Glomerular endothelial cell (primary cell): ENCODE measurements around the gene ARID1B. TPM values are rescaled to one million over a fixed set of nuclear protein-coding genes. Genes with fewer than 3 reads are reported as not detected.

Experiments used
- DNase-seq: peaks from one replicate; pipeline ENCODE4 v3.0.0-alpha.2; 2011; ENCODE audit warnings: low read depth, low spot score; ENCODE audit errors: extremely low read depth
- total RNA-seq: library from RNA; depleted of rRNA; stranded (reverse); fragments of >200 nt; gene quantifications from 2 replicates; pipeline ENCODE4 v1.2.3, GENCODE V29; 2015

The ARID1B gene
- total RNA-seq, 1 donor from 2014 or later: 72.3 TPM

DNA sequence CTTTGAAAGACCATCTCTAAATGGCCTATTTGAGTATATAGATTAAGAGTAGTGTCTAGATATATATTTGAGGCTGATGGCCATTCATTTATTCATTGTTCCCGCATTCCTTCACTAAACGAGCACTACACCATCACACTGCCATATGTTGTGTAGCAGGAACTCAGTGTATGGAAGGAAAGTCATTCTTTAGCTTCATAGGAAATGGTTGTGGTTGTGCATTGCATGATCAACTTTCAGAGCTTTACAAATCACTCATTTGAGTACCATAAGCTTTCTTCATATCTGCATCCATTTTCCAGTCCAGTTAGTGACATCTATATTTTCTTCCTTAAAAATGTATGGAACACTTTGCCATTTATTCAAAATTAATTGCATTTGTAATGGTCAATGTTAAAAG is 97.9 kb downstream of the ARID1B start:
- no peak for DNase-seq

DNA sequence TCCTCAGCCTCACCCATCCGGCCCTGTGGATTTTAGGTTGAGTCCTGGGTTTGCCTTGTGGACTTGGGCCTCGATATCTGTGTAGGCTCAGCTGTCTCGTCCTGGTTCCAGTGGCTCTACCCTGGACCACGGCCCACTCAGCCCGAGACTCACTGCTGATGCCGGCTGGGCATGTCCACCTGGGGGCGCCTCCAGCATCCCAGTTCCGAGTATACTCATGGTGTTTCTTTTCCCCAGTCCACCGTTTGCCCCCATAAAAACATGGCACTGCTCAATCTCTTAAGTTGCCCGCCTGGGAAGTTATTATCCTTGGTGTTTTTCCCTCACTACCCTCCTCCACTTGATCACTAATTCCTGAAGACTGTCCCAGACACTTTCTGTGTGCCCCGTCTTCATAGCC is 99.1 kb downstream of the ARID1B start:
- DNase-seq: no peak

DNA sequence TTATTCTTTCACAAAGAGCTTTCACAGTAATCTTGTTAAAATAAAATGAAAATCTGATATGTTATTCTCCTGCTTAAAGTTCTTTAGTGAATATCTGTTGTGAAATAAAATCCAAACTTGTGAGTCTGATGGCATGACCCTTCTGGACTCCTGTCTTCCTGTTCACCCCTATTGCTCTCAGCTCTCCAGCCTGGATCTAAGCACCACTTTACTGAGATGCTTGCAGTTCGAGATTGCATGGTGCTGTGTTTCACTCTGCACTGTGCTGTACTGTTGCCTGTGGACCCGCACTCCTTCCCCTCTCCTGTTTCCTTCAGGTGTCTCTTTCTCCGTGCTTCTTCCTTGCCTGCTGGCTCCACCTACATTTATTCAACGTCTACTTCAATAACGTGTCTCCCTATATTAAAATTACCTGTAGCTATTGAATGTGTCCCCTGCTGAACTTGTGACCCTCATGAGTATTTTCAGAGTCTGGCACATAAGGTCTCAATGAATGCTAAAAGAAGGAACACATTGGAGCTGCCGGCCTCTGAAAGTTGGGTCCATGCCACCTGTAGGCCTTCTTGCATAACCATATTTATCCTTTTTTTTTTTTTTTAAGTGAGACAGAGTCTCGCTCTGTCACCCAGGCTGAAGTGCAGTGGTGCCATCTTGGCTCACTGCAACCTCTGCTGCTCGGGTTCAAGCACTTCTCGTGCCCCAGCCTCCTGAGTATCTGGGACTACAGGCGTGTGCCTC is 100.1 kb downstream of the ARID1B start:
- DNase-seq: no peak

DNA sequence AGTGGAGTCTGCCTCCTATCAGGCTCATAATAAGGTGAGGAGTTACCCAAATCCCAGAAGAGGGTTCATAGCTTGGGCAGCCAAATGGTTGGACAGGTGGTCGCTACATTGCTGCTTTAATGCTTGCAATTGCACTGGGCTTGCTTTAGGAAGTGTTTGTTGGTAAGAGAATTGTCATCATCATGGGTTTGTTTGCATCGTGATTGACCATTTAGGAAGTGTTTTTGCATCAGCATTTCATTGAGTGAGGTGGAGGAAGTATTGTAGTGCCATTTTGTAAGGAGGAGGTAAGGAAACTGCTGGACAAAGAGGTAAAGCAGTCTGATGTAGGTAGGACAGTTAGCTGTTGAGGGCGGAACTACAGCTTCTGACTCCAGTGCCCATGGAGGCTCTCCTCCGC is 101.5 kb downstream of the ARID1B start:
- DNase-seq: no peak

DNA sequence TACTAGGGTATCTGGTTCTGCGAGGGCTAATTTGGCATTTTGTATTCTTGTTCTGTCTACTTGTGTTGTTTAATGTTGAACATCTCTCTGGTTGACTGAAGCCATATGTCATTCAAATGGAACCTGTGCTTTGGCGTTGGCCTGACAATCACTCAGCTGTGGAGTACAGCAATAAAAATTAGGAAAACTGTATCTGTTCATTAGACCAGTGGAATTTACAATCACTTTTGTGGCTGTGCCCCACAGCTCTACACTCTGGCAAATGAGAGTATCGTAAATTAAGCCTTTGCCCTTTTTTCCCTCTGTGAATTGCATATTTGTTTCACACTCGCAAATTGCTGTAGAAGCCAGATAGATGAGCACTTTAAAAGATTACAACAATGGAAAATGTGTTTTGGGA is 102.0 kb downstream of the ARID1B start:
- no peak for DNase-seq

DNA sequence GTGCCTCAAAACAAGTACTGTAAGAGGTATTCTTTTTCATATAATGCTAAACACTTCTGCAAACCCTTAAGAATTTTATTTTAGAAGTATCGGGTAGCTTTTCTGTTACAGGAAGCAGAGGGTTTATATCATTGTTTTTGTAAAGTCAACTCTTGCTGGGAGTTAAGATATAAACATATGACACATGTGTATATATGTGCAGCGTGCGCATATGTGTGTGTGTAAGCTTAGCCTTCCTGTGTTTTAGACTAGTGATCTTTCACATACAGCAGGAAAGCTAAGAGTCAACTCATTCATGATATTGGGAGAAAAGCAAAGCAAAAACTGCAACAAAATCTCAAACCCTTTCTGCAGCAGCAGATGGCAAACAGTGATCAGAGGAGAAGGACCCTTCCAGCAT is 102.4 kb downstream of the ARID1B start:
- DNase-seq: no peak

DNA sequence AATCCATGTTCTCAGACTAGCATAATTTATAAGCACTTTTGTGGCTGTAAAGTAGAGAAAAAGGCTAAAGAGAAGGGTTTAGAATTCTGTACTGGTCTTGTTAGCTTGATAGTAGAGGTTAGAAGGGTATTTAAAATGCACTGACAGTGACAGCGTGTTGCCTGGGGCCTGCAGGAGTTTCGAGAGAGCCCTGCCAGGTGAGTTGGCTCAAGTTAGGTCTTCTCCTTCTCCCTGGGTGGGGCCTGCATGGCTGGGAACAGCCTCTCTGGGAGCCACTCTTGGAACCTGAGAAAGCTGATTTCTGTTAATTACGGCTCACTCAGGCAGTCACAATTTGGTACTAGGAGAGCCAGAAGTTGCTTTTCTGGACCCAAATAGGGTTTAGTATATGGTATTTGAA is 103.7 kb downstream of the ARID1B start:
- DNase-seq: no peak

DNA sequence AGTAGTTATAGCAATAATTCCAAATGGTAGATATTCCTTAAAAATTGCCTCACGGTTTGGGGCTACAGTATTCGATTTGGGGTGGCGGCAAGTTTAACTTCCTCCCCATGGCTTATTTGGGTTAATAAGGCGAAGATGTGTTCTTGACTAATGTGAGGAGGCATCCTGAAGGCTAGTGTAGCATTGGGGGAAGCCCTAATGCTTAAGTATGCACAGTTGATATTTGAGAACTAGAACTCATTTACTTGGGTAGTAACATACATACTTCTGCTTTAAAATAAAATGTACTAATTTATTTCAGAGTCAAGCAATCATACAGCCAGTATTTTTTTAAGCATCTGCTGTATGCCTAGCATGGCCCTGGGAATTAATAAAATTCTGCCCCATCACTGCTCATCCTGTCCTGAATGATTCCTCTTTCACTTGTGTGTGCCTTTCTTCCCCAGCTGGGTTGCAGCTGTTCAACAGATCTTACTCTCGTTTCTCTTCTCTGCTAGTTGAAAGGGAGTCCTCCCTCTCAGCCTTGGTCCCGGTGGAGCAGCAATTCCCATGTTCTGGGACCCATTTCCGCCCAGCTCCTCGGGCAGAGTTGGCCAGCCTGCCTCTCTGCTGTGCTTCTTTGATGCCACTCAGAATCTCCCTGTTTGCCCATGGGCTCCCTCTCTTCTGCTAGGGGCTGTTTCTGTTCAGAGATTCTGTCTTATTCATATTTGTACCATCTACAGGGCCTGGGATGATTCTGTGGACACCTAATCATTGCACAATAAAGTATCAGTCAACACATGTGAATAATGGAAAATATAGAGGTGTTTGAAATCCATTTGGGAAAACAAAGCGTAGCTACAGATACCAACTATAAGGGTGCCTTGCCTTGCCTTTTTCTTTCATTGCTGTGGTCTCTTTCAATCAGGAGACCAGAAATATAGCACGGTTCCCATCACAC is 104.8 kb downstream of the ARID1B start:
- DNase-seq: no peak

DNA sequence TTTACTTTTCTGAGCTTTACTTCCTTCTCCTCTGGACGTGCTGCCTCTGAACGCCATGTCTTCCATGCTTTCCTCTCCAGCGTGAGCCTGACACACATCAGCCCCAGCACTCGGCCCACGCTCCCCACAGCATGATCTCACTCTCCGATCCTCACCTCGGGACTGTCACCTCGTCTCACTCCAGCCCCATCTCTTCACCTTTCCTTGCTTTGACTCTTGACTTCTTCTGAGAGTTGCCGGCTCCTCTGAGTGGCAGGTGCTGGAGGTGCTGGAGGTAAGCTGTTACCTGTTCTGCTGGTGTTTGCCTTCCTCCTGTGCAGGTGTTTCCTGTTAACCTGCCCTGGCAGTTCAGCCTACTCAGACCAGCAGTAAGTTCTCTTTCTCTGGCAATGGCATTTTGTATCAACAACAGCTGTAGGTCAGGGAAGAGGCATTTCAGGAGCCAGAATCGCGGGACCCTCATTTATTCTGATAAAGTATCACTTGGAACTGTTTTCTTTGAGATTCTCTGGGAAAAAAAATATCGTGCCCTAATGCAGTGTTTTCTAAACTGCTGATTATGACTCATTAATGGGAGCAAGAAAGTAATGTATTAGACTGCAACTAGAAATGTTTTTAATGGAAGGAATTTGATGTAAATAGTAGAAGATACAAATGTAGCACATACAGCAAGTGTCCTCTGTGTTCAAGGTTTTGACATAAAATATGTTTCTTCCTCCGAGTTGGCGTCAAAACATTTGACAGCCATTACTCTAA is 106.5 kb downstream of the ARID1B start:
- DNase-seq: no peak

DNA sequence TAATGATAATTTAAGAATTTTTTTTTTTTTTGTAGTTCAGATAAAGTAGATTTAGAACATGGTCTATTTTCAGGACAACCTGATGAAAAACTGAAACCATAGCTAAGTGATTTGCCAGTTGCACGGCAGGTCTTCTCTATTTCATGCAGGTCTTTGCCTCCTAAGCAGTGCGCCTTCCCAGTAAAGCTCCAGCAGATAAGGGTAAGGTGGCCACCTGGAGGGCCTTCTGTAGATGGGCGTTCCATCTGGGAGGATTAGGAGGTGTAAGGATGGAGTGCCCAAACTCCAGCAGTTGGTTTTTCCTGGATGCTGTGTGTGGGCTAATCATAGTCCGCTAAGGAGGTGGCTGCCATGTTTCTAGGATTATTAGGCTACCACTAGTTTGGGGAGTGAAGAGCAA is 107.1 kb downstream of the ARID1B start:
- DNase-seq: no peak

DNA sequence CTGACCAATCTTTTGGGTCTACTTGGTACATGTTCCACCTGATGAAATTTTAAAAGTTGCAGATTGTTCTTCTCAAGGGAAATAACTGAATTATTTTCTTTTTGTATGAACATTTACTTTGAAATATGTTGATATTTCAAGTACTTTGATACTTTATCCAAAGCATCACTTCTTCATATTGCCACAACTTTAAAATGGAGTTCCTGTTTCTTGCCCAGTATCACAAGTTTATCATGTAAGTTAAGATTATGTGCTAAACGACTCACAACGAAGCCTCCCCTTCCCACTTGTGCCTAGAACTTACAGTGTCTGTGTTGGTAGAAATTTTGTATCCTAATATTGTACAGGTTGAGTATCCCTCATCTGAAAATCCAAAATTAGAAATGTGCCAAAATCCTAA is 108.4 kb downstream of the ARID1B start:
- no peak for DNase-seq

DNA sequence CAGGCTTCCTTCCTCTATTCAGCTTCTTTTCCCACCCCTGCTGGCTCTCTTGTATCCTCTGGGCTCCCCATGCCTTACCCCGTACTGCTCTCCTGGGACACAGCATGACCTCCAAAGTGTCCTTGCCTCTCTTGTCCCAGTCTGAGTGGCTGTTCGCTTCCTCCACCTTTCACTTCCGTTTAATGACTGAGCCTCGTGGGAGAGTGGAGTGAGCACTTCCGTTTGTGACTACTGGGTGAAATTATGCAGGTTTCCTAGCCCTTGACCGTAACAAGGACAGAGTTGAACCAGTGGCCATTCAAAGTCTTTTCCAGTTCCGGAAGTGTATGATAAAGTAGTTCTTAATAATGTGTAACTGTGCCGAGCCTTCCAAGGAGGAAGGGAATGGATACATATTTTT is 109.2 kb downstream of the ARID1B start:
- peak; percentile 44 for DNase-seq

DNA sequence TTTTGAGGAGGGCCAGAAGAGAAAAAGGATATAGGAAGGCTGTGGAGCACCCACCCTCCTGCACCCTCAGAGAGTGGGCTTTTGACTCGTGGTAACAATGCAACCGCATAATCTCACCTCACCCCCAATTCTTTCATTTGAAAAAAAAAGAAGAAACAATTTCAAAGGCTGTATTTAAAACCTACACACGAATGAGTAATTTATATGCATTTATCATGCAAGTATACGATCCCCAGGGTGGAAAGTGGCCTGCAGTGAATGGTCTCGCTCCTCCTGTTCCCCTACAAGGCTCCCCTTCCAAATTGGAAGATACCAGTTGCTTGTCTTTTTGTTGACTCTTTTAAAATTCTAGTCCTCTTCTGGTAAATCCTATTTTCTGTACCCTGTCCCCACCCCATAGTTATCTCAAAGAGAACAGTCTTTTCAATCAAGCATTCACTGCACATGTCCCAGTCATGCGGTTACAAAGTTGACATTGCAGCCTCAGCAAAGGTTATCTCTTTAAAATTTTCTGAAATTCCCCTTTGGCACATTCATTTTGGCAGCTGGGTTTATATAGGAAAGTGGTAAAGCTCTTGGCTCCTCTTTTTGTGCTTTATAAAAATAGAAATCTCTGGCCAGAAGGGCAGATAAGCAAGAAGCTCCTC is 110.6 kb downstream of the ARID1B start:
- DNase-seq: no peak

DNA sequence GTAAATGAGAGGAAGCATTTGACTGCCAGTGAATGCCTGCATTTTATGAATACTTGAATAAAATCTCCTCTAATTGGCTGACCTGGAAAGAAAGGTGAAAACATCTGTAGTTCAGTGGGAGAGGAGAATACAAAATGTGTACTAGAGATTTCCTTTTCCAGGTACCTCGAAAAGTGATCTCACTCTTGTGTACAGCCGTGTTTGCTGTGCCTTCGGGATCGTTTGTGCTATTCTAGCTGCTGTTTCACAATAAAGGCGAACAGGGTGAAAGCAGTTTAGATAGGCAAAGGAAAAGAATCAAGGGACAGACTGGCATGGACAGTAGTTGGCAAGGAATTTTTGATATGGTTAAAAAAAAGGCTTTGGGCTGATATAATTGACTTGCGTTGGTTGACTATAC is 112.3 kb downstream of the ARID1B start:
- no peak for DNase-seq

DNA sequence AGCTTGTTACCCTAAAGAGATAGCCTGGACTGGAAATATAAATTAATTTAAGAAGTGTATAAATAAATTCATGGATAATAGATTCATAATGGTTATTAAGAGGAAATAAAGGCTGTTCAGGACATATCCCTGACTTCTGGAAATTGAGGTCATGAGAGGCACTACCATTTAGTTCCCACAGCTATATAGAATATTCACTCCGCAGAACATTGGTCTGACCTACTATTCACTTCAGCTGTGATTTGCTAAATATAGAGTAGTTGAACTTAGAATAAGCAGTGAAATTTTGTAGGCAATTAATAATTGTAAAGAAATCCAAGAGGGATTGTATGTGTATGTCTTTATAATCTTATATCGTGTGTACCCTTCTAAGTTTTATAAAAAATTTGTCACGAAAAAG is 112.8 kb downstream of the ARID1B start:
- no peak for DNase-seq

DNA sequence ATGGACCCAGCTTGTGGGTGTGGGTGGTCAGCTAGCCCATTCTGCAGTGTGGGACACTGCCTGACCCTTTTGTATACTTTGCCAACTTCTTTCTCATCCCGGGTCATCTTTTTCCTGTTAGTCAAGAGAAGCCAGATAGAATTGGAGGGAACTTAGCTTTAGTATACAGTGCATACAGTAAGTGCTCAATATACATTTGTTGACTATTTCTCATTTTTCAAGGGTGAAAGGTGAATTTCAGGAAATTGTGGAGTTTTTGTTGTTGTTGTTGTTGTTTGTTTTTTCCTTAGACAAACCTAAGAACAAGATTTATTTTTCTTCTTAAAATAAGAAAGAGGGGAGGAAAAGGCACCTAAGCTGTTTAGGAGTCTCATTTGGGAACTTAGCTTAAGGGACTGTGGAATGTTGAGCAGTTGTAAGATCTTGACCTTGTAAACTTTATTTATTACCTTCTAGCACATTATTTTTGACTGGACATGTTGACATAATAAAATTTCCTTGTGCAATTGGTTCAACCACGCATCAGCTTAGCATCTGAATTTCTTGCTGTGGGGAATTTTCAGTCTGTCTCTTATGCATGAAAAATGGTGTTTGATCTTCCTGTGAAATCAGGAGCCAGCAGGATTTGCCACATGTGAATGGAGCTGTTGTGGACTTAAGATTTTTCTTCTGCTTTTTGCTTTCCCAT is 113.6 kb downstream of the ARID1B start:
- no peak for DNase-seq

DNA sequence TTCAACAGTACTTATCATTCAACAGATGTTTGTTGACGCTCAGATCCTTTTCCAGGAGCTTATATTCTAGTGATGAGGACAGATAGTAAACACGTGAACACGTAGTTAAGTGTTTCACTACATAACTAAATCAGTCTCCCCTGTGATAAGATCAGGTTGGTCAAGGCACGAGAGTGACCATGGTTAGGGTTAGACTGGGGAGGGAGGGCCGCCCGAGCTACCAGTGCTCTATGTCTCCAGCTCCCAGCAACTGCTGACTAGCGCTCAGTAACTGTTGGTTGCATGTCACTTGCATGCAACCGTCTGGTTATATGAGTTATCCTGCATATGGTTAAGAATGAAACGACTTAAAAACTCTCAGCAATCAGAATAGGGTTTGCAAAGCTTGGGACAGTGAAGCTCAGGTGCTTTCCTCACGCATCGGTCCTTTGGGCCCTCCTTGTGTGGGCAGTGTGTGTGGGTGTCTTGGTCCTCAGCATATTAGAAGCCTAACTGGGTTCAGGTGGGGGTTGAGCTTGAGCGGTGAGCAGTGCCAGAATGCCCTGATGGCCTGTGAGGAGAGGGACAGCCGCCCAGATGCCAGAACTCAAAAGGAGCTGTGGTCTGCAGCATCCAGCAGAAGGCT is 120.8 kb downstream of the ARID1B start:
- DNase-seq: no peak

DNA sequence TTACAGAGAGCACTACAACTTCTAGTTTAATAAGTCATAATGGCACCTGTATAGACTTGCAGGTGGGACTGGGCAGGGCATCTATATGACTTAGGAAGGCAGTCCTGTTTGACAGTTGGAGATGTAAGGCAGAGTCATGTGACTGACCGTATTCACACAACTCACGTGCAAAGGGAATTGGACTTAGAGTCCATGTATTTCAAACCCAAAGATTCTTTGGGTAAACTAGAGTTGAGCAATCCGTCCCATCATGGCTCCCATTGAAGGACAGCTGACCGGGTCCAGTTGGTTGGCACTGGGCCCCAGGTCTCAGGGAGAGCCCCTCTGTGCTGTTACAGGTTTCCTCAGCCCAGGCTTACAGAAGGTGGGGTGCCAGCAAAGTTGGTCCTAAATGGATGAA is 121.9 kb downstream of the ARID1B start:
- no peak for DNase-seq

DNA sequence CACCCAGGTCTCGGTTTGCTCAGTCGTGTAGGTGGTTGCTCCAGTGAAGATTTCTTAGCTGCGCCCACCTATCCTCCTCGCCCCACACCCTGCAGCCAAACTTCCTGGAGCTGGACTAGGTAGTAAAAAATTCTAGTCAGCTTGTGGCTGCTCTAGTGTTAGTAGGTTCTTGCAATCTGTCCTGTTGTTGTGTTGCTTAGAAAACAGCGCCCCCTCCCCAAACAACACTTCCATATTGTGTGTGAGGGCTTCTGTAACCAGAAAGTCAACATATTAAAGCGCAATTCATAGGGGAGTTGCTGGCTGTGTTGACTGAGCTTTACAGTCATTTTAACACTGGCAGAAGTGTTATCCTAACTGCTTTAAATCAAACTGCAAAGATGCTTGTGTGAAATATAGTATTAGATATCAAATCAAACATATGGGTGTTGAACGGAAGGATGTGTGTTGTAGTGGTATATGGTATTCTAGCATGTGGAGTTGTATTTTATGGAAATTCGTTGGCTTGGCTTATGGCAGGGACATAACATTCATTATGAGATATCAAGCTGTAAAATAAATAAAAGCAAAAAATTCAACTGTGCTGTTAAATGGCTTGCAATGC is 122.5 kb downstream of the ARID1B start:
- no peak for DNase-seq
